NCI-H2196 treated with DMSO at 0.1 percent for 48 hours (cell line): ENCODE measurements around the gene NRL.

Experiments
- DNase-seq: peaks from one replicate; lab custom pipeline; 2025; ENCODE audit not compliant: unreplicated experiment; lab: John Stamatoyannopoulos, UW

The NRL gene

DNA sequence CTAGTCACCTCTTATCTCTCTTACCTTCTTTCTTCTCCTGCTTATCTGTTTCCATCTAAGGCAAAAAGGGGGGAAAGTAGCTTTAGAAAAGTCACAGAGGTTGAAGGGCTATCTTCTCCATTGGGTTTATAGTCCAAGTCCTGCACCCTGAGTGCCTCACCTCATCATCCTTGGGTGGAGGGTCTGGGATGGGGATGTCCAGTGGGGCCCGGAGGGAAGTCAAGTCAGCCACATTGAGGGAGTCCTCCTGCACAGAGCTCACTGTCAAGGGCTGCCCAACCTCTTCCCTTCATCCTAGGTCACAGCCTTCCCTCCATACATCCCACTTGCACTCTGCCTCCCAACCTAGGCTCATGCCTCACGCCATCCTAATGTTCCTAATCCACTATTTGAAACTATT lies 30.5 kb upstream of the NRL start:
- no peak for DNase-seq

DNA sequence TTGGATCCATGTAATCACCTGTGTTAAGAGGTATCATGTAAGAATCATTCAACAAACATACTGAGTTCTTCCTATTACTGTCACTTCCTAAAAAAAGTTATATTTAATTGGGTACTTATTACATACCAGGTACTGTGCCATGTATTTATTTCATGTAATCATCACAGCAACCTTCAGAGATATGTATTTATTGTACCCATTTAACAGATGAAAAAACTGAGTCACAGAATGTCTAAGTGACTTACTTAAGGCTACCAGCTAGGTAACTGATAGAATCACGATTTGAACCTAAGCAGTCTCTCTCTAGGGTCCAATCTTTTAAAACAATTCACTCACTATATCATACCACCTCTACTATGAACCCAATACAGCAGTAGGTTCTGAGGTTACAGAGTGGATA lies 29.7 kb upstream of the NRL start:
- no peak for DNase-seq

DNA sequence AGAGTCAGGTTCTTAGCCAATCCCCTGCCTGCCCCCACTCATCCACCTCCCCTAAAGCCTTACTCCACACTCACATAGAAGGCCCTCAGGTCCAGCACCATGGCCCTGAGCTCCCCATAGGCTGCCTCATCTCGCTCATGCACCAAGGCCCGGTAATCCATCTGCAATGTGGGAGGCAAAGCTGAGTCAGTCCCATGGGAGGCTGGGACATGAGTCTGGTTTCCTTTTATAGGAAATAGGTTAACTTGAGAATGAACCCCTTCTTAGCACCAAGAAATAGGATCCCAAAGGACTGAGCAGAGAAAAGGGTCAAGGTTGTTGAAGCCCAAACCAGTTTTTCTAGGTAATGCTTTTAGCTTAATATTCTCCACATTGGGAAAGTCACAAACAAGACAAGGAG lies 28.8 kb upstream of the NRL start:
- no peak for DNase-seq

DNA sequence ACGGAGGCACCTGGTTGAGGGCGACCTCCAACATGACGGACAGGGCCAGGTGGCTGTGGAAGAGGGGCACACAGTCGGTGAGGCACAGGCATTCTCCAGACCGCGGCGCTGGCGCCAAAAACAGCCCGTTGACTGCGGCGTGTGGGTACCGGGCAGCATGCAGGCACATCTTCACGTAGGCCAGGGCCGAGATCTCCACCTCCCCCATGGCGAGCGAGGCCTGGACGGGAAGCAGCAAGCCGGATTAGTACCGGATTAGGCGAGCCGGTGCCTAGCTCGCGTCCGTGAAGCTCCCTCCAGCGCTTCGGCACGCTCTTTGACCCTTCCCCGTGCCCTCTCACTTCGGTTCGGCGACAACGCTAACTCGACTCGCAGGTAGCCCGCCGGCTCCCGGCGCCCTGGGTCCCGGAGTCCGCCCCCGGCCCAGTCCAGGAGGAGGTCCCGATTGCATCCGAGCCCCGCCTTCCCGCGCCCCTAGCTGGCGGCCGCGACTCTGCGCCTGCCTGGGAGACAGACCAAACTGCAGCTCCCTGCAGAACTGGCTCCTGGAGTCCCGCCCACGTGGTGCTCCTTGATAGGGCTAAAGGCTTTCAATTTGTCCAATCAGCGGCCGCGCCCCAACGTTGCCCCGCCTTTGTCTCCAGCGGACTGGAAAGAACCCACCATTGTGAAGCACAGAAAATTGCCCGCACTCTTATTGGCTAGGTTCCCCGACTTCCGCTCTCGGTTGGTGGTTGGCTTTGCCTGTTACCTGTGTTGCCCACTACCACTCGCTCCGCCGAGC lies 26.5 kb upstream of the NRL start, which contains the start of gene EMC9:
EMC9 (minus strand) TSS at position 495 of the 784 bp plus-strand sequence; CDS start at position 208, 287 bp downstream.
- peak; percentile 99 for DNase-seq

DNA sequence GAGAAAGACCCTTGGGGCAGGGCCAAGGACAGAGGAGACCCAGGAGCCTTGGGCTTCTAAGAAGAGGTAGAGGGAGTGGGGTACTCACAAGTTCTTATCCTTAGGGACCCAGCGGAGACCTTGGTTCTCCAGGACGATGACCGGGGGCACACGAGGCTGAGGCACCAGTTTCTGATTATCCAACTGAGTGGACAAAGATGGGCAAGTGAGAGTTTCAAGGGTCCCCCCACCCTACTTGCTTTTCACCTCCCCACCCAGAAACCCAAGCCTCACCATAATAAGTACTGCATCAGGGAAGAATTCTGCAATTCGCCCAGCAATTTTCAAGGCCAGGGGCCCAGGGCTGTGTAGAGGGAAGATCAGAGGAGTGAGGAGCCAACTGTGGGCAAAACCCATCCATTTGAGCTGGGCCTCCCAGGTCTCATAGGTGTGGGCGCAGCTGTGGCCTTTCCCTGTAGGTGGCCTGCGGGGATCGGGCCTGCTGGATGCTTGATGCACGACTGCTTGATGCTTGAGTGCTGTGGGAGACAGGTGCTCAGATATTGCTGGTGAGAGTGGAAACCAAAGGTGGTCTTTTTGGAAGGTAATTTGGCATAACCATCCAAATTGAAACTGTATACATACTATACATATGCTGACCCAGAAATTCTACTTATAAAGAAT lies 24.7 kb upstream of the NRL start:
- DNase-seq = no peak

DNA sequence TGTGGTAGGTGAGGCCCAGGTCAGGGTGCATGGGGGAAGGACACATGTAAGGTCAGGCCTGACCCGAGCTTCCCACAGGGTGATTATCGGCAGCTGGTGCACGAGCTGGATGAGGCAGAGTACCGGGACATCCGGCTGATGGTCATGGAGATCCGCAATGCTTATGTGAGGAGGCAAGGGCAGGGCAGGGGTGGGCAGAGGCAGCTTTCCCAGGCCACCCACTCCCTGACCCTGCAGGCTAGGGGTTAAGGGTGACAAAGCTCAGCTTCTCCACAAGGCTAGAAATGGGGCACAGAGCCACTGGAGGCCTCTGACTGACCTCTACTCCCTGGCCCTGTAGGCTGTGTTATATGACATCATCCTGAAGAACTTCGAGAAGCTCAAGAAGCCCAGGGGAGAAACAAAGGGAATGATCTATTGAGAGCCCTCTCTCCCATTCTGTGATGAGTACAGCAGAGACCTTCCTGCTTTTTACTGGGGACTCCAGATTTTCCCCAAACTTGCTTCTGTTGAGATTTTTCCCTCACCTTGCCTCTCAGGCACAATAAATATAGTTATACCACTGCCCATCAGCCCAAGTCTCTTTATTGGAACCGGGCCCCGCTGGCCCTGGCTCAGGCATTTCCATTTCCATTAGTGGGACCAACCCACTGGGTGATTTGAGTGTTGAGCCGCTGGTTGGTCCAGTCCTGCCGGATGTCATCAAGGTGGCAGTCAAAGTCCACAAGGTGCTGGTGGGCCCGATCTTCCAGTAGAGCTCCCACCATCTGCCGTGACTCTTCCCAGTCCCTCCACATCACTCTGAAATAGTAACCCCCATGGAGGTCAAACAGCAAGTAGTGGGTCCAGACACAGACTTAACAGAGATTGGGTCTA lies 23.9 kb upstream of the NRL start:
- no peak for DNase-seq

DNA sequence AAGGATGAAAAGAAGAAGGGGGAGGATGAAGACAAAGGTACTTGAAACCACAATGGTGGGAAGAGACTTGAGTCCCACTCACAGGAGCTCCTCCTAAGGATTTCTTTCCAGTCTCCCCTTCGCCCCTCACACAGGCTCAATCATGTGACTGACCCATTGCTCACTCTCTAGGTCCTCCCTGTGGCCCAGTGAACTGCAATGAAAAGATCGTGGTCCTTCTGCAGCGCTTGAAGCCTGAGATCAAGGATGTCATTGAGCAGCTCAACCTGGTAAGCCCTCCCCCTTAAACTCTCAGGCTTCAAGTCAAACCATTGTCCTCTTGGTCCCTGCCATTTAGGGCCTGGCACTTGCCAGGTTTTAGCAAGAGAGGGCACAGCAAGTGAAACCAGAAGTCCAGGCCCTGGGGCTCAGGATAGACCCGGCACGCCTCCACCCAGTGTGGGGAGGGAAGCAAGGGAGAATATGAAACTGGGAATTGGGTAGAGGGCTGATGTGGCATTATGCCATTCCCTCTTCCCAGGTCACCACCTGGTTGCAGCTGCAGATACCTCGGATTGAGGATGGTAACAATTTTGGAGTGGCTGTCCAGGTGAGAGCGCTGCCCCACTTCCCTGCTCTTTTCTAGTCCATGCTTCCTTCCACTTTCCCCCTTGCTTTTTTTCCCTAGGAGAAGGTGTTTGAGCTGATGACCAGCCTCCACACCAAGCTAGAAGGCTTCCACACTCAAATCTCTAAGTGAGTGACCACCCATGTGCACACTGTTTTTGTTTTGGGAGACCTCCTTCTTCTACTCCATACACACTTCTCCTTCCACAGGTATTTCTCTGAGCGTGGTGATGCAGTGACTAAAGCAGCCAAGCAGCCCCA lies 23.0 kb upstream of the NRL start:
- no peak for DNase-seq

DNA sequence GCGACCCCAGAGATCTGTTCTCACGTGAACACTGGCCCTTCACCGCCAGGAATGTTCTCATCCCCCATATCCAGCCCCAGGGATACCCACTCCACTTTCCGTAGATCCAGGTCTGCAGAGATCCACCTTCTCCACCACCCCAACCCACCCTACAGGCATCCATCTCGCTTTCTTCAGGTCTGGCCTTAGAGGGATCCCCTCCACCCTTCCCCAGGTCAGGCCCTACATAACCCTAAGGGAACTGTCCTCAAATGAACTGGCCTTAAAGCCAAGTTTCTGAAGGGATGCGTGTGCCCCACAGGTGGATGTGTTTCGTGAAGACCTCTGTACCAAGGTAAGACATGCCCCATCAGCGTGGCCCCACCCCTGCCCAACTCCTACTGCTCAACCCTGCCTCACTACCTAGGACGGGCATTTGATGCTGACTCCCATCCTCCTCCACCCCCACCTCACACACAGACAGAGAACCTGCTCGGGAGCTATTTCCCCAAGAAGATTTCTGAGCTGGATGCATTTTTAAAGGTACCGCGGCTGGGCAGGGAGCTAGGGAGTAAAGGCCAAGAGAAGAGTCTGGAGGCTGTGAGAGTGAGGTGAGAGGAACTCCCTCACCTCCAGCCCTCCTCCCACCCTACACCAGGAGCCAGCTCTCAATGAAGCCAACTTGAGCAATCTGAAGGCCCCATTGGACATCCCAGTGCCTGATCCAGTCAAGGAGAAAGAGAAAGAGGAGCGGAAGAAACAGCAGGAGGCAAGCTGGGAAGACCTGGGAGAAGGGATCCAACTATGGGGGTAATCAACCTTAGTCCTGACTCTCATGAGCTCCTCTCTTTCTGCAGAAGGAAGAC lies 22.2 kb upstream of the NRL start:
- no peak for DNase-seq

DNA sequence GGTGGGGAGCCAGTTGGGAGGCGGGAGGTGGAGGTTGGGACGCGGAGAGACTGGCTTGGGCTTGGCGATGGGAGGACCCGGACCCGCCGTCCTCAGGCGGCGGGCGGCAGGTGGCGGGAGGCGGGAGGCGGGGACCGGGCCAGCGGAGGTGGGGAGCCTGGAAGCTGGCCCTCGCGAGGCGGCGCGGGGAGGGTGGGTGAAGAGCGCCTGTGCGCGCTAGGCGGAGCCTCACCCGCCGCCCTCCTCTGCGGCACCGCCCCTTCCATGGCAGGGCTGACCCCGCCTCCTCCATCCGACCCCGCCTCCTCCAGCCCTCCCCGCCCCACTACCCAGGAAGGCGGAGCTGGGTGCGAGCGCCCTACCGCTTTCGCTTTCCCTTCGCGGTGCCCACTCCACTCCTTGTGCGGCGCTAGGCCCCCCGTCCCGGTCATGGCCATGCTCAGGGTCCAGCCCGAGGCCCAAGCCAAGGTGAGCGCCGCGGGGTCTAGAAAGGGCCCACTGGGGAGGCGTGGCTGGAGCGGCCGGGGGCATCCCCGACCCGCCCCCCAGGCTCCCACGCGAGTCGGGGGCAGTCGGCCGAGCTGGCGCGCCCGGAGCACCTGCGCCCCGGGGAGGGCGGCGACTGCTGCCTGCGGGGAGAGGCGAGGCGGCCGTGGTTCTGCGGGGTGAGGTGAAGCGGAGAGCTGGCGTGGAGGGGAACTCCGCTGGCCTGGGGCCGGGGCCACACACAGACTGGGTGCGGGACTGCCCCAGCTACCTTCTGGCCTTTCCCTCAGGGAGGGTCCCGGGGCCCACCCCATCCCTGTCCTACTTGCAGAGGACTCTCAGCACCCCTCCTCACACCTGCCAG lies 21.3 kb upstream of the NRL start, which contains the start of gene PSME1:
PSME1 (plus strand) TSS at position 361 of the 850 bp plus-strand sequence; CDS start at position 430, 69 bp downstream.
- DNase-seq = peak; percentile 90

DNA sequence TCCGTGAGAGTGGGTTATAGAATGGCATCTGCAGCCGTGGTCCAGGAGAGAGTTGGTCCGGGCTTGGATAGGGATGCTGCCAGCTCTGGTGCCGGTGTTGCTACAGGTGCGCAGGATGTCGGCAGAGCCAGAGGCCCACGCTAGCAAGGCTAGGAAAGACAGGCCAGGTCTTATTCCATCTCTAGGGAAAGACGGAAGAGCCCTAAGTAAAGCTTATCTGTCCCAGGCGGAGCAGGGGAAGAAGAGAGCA lies 20.8 kb upstream of the NRL start:
- no peak for DNase-seq

DNA sequence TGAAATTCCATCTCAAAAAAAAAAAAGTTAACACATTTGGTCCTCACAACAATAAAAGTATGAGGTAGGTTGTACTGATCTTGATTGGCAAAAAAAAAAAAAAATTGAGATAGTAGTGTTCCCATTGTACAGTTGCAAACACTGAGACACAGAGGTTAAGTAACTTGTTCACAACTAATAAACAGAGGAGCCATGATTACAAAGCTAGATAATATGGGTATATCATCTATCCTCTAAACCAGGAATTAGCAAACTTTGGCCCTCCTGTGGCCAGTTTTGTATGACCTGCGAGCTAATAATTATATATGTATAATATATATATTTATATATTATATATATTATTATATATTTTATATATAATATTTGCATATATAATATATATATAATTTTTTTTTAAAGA lies 19.0 kb upstream of the NRL start:
- no peak for DNase-seq

DNA sequence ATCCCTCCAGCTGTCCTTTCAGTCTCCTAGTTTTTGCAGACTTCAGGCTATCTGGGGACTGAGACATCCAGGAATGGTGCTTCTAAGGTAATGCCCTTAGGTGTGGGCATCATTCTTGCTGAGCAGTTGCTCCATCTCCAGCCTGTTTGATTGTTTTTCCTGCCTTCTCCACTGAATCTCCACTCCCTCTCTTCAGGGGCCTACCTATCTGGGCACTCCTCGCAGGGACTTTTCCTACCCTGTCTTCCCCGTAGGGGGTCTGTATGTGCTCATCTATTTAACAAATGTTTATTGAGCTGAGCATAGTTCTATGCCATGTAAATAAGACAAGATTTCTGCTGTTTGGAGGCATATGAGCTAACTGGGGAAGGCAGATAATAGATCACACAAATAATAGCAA lies 18.2 kb upstream of the NRL start:
- DNase-seq = no peak

DNA sequence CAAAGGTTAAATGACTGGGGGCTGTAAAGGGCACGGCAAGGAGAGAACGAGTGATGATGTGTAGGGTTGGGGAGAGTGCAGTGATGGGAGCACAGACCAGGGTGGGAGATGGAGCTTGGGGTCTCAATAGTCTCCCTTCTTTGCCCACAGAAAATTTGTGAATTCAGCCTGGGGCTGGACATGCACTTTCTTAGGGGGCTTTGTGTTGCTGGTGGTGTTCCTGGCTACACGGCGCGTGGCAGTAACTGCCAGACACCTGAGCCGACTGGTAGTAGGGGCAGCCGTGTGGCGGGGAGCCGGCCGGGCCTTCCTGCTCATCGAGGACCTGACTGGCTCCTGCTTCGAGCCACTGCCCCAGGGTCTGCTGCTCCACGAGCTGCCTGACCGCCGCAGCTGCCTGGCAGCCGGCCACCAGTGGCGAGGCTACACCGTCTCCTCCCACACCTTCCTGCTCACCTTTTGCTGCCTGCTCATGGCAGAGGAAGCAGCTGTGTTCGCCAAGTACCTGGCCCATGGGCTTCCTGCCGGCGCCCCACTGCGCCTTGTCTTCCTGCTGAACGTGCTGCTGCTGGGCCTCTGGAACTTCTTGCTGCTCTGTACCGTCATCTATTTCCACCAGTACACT lies 17.4 kb upstream of the NRL start:
- peak; percentile 92 for DNase-seq

DNA sequence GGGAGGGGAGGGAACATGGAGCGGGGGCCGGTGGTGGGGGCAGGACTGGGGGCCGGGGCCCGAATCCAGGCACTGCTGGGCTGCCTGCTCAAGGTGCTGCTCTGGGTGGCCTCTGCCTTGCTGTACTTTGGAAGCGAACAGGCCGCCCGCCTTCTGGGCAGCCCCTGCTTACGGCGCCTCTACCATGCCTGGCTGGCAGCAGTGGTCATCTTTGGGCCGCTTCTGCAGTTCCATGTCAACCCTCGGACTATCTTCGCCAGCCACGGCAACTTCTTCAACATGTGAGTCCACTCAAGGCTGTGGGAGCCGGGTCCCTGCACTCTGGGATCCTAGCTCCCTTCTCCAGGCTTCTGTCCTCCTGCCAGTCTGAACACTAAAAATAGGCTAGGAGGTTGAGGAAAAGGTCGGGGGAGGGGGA lies 16.8 kb upstream of the NRL start:
- no peak for DNase-seq

DNA sequence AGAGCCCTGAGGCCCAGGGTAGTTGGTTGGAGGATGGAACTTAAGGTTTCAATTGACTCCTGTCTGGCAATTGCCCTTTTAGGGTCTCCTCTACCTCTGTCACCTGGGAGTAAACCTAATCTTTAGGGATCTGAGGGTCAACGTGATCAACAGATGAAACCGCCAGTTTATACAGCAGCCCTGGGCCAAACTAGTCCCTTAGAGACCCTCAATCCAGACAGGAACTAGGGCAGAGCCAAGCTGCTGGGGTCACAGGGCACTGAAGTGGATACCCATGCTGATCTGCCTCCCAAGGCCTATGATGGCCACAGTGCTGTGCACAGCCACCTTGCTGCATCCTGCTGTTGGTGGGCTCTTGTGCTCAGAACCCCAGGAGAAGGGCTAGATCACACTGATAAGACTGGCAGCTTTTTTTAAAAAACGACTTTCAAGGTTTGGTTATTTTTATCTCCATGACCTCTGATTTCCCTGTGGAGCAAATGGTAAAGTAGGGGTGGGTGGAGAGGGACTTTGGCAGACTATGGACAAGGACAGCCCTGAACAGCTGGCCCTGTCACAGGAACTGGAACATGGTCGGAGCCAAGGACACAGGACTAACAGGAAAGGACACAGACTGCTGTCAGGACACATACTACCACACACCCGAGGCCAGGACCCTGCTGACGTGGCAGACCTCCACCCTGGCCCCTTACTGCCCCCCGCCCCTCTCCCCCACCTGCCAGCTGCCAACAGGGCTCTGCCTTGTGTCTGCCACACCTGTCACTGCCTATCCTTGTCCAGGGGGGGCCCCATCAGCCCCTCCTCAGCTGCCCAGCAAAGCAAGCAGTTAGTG lies 16.2 kb upstream of the NRL start:
- no peak for DNase-seq

DNA sequence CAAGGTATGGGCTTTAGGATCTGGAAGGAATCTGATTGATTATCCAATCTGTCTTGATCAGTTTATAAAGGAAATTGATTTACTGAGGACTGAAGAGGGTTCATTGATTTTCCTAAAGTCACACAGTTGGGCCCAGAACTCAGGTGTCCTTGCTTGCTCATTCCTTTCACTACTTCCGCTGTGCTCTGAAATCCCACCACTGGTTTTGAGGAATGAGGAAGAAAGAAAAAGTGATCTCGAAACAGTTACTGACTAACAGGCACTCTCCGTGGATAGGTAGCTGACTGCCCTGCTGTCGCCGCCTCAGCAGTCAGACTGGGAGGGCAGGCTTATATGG lies 15.6 kb upstream of the NRL start, which contains the start of gene FITM1:
FITM1 (plus strand) TSS at position 280 of the 337 bp plus-strand sequence. CDS start 905 bp downstream, outside the sequence.
- no peak for DNase-seq

DNA sequence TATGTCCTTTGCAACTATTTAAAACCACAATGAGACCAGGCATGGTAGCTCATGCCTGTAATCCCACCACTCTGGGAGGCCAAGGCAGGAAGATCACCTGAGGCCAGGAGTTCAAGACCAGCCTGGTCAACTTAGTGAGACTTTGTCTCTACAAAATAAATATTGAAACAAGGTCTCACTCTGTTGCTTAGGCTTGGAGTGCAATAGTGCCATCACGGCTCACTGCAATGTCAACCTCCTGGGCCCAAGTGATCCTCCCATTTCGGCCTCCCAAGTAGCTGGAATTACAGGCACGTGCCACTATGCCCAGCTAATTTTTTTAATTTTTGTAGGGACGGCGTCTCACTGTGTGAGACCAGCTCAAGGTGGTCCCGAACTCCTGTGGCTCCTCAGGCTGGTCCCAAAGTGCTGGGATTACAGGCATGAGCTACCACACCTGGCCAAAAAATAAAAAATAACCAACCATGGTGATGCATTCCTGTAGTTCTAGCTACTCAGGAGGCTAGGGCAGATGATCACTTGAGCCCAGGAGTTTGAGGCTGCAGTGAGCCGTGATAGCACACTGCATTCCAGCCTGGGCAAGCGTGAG lies 14.8 kb upstream of the NRL start:
- DNase-seq = no peak
